GM21619 (cell line): ENCODE measurements around the gene MRFAP1.

ENCODE experiments used
- ATAC-seq: cut with Tn5 transposase; IDR thresholded peaks from one replicate; pipeline ENCODE4 v1.9.1; 2021; ENCODE audit not compliant: unreplicated experiment

Gene MRFAP1

GRCh38 chr4:6689506-6689960, 49.0 kb downstream of the MRFAP1 start:
- ATAC-seq: no peak
